Activated CD4-positive, CD25-positive, alpha-beta regulatory T cell treated with anti-CD3 and anti-CD28 coated beads, Interleukin-2, amount 50 U/mL, for 24 hours (primary cell): ENCODE measurements around the gene KRT73.
"Not testable (repeated sequence)": the region's sequence is repeated elsewhere in the genome, so short reads cannot be mapped to it uniquely, and the experiment has no call there.

Source experiments
- ATAC-seq, 2 donors: fragments of 150-1000 bp; cut with Tn5 transposase; one replicate each; pipeline ENCODE4 v1.10.0; 2021; ENCODE audit warnings: mild to moderate bottlenecking in 1 of 2, moderate library complexity in 1 of 2

Gene KRT73

DNA sequence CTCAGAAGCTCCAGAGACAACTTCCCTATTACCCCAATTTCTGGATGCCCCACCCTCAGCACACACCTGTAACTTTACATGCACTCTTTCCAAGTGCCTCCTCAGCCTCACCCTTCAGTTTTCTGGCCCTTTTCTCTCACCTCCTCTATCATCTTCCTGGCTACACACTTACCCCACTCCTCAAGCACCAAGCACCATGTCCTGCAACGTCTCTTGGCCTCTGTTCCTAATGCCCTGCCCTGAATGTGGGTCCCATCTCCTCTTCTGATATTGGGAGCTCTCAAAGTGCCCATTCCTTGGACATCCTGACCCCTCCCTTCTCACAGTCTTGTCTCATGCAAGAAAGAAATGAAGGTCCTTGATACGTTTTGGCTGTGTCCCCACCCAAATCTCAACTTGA is 18.3 kb downstream of the KRT73 start:
- no peak for ATAC-seq

DNA sequence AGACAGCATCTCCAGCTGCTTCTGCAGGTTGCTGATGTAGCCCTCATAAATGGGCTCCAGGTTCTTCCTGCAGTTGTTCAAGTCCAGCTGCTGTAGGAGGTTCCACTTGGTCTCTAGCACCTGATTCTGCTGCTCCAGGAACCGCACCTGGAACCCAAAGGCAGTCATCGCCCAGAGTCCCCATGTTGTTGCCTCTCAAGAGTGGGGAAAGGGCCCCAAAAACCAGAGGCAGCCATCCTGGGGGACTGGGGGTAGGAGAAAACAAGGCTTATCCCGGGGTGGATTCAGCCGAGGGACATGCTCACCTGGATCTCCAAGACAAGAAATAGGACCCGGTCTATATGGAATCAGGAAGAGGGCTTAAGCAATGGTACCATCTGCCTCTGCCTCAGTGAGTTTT is 19.4 kb downstream of the KRT73 start:
- ATAC-seq, result no peak

DNA sequence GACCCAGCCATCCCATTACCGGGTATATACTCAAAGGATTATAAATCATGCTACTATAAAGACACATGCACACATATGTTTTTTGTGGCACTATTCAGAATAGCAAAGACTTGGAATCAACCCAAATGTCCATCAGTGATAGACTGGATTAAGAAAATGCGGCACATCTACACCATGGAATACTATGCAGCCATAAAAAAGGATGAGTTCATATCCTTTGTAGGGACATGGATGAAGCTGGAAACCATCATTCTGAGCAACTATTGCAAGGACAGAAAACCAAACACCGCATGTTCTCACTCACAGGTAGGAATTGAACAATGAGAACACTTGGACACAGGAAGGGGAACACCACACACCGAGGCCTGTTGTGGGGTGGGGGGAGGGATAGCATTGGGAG is 24.1 kb downstream of the KRT73 start:
- ATAC-seq, result not testable (repeated sequence)

DNA sequence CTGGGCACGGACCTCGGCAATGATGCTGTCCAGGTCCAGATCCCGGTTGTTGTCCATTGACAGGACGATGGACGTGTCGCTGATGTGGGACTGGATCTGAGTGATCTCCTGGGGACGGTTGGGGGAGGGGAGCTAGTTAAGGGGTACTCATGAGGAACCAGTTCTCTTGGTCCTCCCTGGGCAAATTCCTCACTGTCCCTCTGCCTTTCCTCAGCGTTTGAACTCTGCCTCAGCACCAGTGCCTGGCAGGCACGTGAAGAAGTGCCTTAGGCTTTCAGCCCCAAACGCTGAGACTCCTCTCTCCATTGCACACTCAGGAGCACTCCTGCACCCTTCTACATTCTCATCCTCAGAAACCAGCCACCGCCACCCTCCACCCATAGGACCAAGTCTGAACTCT is 26.8 kb downstream of the KRT73 start:
- no peak for ATAC-seq

DNA sequence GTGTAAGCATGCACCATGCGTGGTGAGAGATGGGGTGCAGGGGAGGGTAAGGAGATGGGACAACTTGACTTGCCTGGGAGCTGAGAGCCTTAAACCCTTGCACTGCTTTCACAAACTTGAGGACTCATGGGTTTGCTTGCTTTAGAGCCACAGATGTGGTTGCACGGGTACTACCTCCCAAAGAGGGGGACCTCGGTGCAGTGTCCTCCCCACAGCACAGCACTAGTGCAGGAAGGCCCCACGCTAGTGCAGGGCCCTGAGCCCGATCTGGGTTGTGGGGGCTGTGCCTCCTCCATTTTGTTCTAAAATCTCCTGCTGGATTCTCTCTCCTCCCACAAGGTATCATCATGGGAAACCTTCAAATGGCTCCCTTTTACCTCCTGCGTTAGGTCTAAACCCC is 28.3 kb downstream of the KRT73 start:
- ATAC-seq, result no peak

DNA sequence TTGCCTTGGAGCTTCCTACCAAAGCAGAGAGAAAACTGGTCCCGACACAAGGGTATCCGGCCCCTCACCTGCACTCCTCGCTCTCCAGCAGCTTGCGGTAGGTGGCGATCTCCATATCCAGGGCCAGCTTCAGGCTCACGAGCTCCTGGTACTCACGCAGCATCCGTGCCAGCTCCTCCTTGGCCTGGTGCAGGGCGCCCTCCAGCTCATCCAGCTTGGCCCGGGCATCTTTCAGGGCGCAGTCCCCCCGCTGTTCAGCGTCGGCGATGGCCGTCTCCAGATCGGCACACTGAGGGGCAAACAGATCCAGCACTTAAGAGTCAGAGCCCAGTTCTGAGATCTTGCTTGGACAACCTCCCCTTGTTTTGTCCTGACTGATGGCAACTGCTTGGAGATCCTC is 30.8 kb downstream of the KRT73 start:
- ATAC-seq, result no peak

DNA sequence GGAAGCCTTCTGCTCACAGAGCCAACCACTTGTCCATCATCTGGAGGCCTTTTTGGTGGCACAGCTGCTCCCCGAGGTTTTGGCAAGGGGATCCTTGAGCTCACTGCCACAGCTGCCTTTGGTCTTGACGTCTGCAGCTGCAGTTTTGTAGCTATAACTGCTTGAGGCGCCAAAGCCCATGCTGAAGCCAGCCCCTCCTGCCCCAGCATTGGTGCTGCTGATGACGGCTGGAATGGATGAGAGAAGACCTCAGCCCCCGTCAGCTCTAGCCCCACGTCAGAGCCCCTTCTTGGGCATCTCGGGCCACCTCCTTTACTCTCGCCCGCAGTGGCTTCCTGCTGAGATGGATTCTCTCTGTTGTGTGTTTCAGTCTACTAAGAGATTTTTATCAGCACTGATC is 32.4 kb downstream of the KRT73 start:
- ATAC-seq, result peak in 1 of 2 donors; percentile 40

DNA sequence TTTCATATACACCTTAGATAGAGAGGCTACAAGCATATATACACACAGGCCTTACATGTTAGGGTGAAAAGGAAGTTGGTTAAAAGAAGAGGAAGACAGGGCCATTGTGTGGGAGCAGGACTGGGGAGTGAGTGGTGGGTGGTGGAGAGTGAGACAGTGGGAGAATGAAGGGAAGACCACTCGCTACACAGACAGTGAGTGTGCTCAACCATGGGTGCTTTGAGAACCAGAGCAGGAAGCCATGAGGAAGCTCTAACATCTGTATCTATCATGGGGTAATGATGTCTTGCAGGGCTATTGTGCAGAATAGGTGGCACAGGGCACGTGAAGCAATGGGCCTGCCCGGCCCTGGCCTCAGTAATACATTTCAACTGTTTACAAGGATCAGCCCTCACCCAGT is 33.3 kb downstream of the KRT73 start:
- no peak for ATAC-seq

DNA sequence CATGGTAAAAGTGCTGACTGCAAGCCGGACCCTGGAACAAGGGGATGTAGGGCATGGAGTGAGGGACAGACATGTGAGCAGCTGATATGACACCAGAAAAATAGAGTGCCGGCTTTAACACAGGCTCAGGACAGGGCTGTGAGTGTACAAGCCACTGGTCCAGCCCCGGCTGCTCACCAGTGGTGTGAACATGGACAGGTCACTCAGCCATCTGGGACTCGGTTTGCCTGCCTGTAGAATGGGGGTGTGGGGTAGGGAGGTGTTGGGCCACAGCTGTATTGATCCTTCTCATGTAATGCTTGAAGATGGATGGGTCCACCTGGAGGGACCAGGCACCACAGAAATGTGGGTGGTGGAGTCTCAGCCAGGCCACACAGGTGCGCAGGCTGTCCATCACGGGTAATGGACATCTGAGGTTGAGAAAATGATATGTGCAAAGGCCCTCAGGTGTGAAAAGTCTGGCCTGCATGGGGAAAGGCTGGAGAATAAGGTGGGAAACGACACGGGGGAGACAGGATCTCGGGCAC is 34.1 kb downstream of the KRT73 start:
- ATAC-seq, result no peak

DNA sequence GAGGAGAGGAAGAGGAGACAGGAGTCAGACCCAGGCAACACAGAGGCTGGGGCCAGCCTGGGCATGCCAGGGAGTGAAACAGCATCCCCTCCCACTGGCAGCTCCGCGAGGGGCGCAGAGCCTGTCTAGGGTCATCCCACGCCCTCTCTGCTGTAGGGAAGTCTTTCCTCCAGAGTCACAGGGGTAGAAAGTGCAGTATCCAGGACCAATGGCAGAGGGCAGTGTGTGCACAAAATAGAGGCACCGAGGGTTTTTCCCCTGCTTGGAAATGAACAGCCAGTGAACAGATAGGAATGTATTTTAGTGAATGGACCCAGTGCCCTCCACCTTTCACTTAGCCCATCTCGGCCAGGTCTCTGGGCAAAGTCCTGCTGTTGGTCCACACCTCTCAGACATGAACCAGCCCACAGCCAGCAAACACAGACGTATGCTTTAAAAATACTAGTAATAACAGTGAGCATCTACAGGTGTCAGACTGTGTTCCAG is 35.3 kb downstream of the KRT73 start:
- ATAC-seq, result peak; percentile 56 to 57

DNA sequence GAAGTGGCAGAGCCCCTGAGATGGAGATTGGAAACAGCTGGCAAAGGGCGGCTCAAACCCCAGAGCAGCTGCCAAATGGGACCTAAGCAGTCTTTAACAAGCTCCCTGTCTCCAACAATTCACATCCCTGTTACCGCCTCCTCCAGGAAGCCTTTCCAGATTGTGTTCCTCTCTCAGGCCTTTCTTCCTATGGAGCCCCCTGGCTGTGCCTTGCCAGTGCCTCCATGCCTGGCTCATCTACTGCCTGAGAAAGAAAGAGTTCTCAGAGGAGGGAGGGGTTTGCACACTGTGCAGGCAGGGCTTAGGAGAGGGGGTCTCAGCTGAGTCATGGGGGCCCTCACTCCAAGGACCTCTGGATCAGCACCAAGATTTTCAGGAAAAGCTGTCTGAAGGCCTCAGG is 35.9 kb downstream of the KRT73 start:
- ATAC-seq, result no peak

DNA sequence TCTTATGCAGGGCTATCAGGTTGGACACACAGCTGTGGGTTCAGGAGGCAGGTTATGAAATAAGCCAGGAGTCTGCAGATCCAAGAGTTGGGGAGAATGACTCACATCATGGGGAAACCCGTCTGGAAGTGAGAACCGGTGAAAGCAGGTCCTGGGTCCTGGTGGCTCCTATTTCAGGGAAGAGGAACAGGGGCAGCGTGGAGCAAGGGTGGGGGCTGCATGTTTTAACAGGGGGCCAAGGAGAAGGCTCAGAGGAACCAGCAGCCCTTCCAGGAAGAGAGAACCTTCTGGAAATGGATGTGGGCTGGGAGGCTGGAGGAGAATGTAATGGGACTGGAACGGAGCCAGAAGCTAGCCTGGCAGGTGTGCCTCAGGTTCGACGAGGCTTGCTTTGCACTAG is 36.9 kb downstream of the KRT73 start:
- ATAC-seq, result no peak

DNA sequence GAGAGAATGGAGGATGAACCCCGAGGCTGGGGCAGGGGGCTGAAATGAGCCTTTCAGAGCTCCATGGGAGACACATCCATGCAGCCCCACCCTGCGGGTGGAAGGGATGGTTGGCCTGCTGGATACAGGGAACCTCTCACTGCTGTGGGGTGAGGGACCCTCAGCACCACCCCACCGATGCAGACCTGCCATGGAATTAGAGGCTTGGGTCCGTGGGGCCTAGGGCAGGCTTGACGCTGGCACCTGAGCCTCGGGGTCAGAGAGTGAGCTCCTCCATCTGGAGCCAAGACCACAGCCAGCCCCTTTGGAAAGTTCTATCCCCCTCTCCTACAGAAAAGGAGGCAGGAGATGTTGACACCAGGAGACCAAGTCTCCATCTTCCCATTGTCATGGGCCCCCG is 37.3 kb downstream of the KRT73 start:
- no peak for ATAC-seq

DNA sequence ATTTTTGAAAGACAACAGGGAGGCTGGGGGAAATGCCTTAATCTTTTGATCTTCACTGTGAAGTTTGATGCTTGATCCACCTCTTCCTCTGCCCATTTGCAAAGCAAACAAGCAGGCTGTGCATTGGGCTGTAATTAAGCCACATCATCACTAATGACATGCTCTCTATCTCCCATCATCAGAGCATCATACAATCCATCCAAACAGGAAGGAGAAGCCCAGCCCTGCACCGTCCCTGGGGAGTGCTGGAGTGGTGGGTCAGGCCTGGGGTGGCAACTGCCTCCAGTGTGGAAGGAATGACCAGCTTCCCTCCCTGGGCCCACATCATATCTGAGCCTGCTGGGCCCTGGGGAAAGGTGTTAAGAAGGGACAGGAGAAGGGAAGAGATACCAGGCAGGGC is 37.9 kb downstream of the KRT73 start:
- ATAC-seq, result no peak

DNA sequence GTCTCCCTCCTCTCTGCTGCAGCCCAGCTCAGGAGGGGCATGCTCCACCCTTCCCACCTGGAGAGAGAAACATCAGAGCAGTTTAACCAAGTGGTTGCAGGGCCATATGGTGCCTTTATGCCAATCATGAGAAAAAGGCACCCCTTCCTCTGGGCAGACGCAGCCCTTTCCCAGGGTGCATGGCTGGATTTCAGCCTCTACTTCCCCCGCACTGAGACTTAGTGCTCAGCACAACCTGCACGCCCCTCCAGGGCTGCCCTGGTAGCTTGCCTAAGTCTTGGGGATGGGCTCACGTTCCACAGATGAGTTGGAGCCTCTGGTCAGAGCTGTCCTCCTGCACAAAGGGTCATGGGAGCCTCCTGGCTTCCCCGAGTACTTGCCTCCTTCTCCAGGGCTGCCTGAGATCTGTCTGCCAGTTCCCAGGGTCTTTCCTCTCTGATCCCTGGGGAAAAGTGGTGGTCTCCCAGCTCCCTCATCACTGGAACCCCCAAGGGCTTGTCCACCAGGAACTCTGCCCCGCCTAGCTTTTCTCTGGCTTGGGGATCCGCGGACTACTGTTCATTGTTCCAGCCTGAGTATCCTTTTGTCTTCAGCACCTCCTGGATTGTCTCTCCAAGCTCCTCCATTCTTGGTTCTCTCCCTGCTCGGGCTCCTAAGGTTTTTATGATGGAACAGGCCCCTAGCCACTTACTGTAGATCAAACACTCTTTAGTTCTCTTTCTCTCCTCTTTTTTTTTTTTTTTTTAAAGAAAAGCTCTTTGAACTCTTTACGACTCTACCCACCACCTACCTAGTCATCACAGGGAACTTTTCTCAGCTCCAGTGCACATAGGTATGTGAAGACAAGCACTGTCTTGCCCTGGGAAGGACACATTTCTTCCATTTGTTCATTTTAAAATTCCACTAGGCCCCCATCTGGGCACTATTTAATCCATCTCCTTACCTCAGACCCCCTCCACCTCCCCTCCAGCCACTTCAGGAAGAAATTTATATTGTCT is 38.6 kb downstream of the KRT73 start:
- no peak for ATAC-seq

DNA sequence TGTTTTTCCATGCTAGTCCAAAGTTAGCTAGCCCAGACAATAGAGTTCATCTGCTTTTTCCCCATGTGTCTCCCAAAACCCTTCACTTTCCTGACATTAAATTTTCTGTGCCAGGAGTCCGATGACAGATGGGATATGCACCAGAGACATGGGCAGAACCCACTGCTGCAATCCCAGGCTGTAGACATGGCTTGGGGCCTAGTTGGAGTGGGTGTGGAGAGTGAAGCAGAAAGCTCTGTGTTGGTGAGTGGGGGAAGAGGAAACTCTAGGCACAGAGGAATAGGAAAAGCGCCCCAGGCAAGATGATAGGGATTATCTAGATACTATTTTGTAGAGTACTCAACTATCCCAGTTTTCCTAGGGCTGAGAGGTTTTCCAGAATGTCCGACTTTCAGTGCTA is 39.9 kb downstream of the KRT73 start:
- ATAC-seq, result no peak

DNA sequence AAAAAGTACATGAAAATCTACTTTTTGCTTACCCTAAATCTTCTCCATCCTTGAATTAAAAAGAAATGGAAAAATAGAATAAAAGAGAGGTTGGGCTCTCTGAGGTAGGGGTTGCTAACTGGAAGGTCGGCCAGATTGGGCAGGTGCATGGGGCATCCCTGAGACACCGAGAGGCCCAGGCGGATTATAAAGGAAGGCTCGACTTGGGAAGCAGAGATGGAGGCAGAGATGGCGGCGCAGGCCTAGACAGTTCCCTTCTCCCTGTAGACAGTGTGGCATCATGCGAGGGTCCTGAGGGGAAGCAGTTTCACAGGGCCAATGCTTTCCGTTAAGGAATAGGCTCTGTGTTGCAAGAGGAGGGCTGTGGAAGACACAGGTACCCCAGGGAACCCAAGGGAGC is 41.0 kb downstream of the KRT73 start:
- ATAC-seq, result no peak

DNA sequence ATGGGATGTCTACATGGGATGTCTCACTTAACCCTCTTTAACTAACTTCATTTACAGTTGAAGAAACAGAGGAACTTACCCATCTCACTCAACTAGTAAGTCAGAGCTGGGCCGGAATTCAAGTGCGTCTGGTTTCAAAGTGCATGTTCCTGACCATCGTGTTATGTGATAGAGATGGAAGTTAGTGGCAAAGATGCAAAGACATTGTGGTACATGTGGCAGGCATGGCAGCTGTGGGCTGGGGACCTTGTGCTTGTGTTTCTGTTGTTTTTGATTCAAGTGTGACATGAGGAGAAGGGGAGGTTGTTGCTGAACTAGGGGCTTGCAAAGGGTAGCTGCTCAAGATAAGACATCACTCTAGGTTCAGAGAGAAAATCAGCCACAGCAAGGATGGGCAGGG is 42.4 kb downstream of the KRT73 start:
- ATAC-seq, result no peak

DNA sequence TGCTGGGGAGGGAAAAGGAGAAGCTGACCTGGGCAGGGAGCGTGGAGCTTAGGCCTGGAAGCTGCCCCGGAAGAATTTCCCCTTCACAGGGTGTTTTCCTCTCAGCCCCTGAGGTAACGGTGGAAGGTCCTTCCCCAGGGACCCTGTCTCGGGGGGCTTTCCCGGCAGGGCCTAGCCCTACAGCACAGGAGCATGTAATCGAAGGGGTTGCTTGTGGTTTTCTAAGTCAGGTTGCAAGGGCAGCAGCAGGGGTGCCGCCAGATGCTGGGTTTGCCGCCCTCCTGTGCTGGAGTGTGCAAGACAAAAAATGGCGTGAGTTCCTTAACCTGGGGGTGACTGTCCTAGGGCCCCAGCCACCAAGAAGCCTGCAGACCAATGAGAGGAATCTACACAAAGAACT is 43.1 kb downstream of the KRT73 start:
- no peak for ATAC-seq

DNA sequence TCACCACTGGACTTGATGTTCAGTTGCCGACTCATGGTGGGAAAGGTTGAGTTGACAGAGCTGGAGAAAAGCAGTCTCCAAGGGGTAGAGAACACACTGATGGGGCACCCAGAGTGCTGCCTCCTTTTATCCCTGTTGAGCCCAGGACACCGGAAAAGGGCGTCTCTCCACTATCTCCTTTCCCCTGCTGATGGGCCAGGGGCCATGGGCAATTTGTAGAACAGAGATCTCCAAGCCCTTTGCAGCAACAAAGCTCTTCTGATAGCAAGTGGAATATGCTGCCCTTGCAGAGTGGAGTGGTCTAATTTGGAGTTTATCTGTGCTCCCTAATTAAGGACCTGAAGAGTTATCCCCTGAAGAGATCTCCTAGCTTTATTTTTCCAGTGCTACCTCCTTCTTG is 44.6 kb downstream of the KRT73 start, which contains the start of gene KRT74:
Gene KRT74, minus strand, starts transcription at position 101 of the 400 bp plus-strand sequence. Its CDS starts 66 bp downstream, at position 35.
- ATAC-seq, result no peak

DNA sequence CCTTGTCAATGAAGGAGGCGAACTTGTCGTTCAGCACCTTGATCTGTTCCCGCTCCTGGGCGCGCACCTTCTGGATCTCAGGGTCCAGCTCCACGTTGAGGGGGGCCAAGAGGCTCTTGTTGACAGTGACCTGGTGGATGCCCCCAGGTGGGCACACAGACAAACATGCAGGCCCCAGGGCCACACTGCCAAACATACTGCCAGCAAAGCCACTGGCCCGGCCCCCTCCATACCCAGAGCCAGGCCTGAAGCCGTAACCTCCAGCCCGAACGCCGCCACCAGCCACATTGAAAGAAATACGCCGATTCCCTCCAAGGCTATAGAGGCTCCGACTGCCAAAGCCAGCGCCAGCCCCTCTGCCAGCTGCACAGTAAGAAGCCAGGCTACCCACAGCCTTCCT is 45.1 kb downstream of the KRT73 start:
- ATAC-seq, result no peak

DNA sequence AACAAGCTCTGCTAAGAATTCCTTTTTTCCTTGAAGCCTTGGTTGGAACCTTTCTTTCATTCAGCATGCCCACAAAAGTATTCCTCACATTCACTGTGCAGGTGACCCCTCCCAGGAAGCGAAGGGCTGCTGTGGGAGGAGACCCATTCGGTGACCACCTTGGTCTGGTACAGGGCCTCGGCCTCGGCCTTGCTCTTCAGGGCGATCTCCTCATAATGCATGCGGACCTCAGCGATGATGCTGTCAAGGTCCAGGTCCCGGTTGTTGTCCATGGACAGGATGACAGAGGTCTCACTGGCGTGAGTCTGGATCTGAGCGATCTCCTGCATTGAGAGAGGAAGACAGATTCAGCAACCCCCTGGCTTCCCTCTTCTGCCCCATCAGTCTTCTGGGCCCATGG is 47.8 kb downstream of the KRT73 start:
- ATAC-seq, result no peak

DNA sequence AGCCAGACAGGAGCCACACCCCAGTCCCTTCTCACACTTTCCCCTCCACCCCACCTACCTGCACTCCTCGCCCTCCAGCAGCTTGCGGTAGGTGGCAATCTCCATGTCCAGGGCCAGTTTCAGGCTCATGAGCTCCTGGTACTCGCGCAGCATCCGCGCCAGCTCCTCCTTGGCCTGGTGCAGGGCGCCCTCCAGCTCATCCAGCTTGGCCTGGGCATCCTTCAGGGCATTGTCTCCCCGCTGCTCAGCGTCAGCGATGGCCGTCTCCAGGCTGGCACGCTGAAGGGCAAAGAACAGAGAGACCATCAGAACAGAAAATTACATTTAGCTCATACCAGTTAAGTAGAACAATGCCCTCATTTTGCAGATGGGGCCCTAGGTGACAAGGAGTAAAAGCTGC is 50.2 kb downstream of the KRT73 start:
- ATAC-seq, result no peak

DNA sequence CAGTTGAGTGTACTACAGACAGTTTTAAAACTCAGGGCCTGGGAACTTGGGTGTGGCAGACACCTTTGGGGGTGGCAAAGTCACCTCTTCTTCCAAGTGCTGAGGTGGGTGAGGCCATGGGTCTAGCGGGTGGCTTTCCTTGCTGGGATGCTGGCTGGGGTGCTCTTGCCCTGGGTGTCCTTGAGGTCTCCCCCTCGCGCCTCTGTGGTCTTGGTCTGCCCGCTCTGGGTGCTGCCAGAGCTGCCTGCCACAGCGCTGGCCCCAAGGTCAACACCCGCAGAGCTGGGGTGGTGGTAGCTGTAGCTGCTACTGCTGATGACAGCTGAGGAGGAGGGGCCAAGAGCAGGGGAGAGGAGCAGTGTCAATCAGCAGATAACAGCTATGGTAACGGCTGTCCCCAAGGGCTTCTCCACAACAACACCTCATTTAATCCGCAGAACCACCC is 51.5 kb downstream of the KRT73 start:
- ATAC-seq, result no peak
